K562 (cell line): Measurements from ENCODE around the gene PSG4. TPM values are rescaled to one million over a fixed set of nuclear protein-coding genes. Genes with fewer than 3 reads are reported as not detected.
"Not testable (repeated sequence)": the region's sequence is repeated elsewhere in the genome, so short reads cannot be mapped to it uniquely, and the experiment has no call there.

Experiments used
- ATAC-seq: fragments of 200-7000 bp; cut with Tn5 transposase; 3 replicates; pipeline ENCODE4 v1.9.1; 2020; ENCODE audit warnings: moderate library complexity
- Bru-seq: library from RNA; stranded (reverse); fragments of 400-500 nt; gene quantifications from one replicate; lab custom pipeline; 2021; lab: Mats Ljungman, UMichigan
- BruChase-seq, 2 experiments: library from RNA; stranded (reverse); fragments of 400-500 nt; gene quantifications; one replicate each; lab custom pipeline; 2021; lab: Mats Ljungman, UMichigan
- BruUV-seq: library from RNA; stranded (reverse); fragments of 400-500 nt; replicated peaks from 2 replicates; lab custom pipeline; 2021; lab: Mats Ljungman, UMichigan
- CTCF ChIA-PET: fragments of 300-600 bp; formaldehyde crosslinking; extraction: SDS; loops from one replicate; lab custom pipeline; 2021; ENCODE audit warnings: low intra/inter-chr PET ratio; lab: Yijun Ruan, JAX
- POLR2A ChIA-PET: fragments of 300-600, 350-650 bp; sonication (Branson Sonifier 250); formaldehyde crosslinking; extraction: SDS; loops from one replicate; lab custom pipeline; 2021; ENCODE audit warnings: antibody characterized with exemption, inconsistent platforms; lab: Yijun Ruan, JAX
- DNase-seq, 4 experiments: peaks; one replicate each; pipeline versions ENCODE4 v3.0.0 to v3.0.0-alpha.2; 2011 to 2018; ENCODE audit warnings: low spot score in 3 of 4, mixed read lengths in 3 of 4; ENCODE audit errors: extremely low read depth in 1 of 4
- FAIRE-seq: peaks from 2 replicates; lab custom pipeline; 2011; peaks lifted over from hg19 to GRCh38; lab: Jason Lieb, UNC
- H2AFZ ChIP-seq: 2 replicates; pipeline ENCODE4 v1.6.0; 2011; ENCODE audit warnings: low read depth, low read length, control low read depth, inconsistent platforms
- H3K27ac ChIP-seq: fragments of 200-600 bp; 3 replicates; pipeline ENCODE4 v1.8.0; 2011; ENCODE audit warnings: low read depth, mild to moderate bottlenecking, control low read depth, inconsistent platforms, low read length, moderate library complexity, mixed read lengths; ENCODE audit errors: extremely low read depth
- H3K27me3 ChIP-seq, 2 experiments: fragments of 300-600 bp in 1 of 2; 2 replicates in 1 of 2; 3 replicates in 1 of 2; pipeline versions ENCODE4 v1.6.0 to v1.8.0; 2011; ENCODE audit warnings: inconsistent platforms in 2 of 2, low read length in 2 of 2, mild to moderate bottlenecking in 1 of 2, mixed read lengths in 1 of 2, moderate library complexity in 1 of 2; ENCODE audit not compliant: control insufficient read depth in 2 of 2, insufficient read depth in 2 of 2
- H3K36me3 ChIP-seq: fragments of 300-600 bp; 3 replicates; pipeline ENCODE4 v1.8.0; 2011; ENCODE audit warnings: mild to moderate bottlenecking, low read length, inconsistent platforms; ENCODE audit not compliant: control insufficient read depth, insufficient read depth
- H3K4me1 ChIP-seq, 2 experiments: fragments of 200-600 bp in 1 of 2; replicated peaks in 1 of 2; 2 replicates in 1 of 2; 3 replicates in 1 of 2; pipeline versions ENCODE4 v1.5.1 to v1.8.0; 2011; ENCODE audit warnings: inconsistent platforms in 2 of 2, low read length in 2 of 2, mild to moderate bottlenecking in 1 of 2, mixed read lengths in 1 of 2, moderate library complexity in 1 of 2; ENCODE audit not compliant: control insufficient read depth in 2 of 2, insufficient read depth in 2 of 2
- H3K4me2 ChIP-seq: 2 replicates; pipeline ENCODE4 v1.6.1; 2011; ENCODE audit warnings: low read length, control low read depth, inconsistent platforms, mixed read lengths; ENCODE audit not compliant: insufficient read depth
- H3K4me3 ChIP-seq: fragments of 200-600 bp; sonication (generic), shearing (Covaris generic); 2 replicates; pipeline ENCODE4 v1.5.1; 2016; ENCODE audit warnings: control low read depth, inconsistent platforms
- H3K79me2 ChIP-seq: fragments of 200-600 bp; 3 replicates; pipeline ENCODE4 v1.8.0; 2011; ENCODE audit warnings: low read length, inconsistent platforms; ENCODE audit not compliant: control insufficient read depth, insufficient read depth
- H3K9ac ChIP-seq, 2 experiments: 2 replicates each; pipeline versions ENCODE4 v1.6.0 to v1.6.1; 2011; ENCODE audit warnings: low read depth in 2 of 2, low read length in 2 of 2, control low read depth in 1 of 2, inconsistent platforms in 1 of 2, mild to moderate bottlenecking in 1 of 2, mixed read lengths in 1 of 2; ENCODE audit not compliant: insufficient read depth in 1 of 2
- H3K9me1 ChIP-seq: one replicate; pipeline ENCODE4 v1.6.0; 2011; ENCODE audit warnings: inconsistent platforms, mild to moderate bottlenecking, low read length, moderate library complexity; ENCODE audit not compliant: control insufficient read depth, insufficient read depth
- H3K9me3 ChIP-seq: replicated peaks from 2 replicates; pipeline ENCODE4 v1.5.1; 2011; ENCODE audit warnings: low read depth, low read length, inconsistent platforms; ENCODE audit not compliant: control insufficient read depth, insufficient read depth
- H4K20me1 ChIP-seq: replicated peaks from 2 replicates; pipeline ENCODE4 v1.6.1; 2011; ENCODE audit warnings: low read length, inconsistent platforms, mixed read lengths; ENCODE audit not compliant: control insufficient read depth, insufficient read depth
- WGBS: fragments of 100-300 bp; shearing (Covaris generic); methylation state at CpG from one replicate; pipeline ENCODE4 v1.1.6; 2016; ENCODE audit warnings: low coverage, mixed read lengths; ENCODE audit not compliant: insufficient coverage; ENCODE audit errors: missing lambda C conversion rate; 5-methylcytosine and 5-hydroxymethylcytosine counted together
- in situ Hi-C: fragments of 300-500 bp; cut with MboI; formaldehyde crosslinking; loops from 4 replicates; pipeline ENCODE4 v1.15.0; 2018; ENCODE audit warnings: inconsistent platforms, mixed read lengths
- intact Hi-C: fragments of 100-400 bp; cut with micrococcal nuclease; formaldehyde crosslinking; loops from 2 replicates; pipeline ENCODE4 v1.14.2; 2022
- long read RNA-seq, 3 experiments: library from polyadenylated mRNA in 2 of 3; library from RNA in 1 of 3; unstranded in 2 of 3; stranded (forward) in 1 of 3; transcript quantifications; one replicate each; pipeline ENCODE4 v2.0.0, GENCODE V29; 2019 to 2022
- polyA minus RNA-seq, 3 experiments: library from RNA; depleted of rRNA, polyadenylated mRNA; stranded (reverse); fragments of >200 nt; gene quantifications; 2 replicates each; pipeline ENCODE4 v1.2.3, GENCODE V29; 2011
- polyA plus RNA-seq, 8 experiments: library from polyadenylated mRNA; depleted of rRNA in 4 of 8; stranded (reverse) in 5 of 8; unstranded in 3 of 8; fragments of >200 nt; fragmentation: Nextera tagmentation in 2 of 8; fragmentation: Illumina TruSeq in 1 of 8; extraction: Ambion mirVana in 2 of 8; extraction: Trizol in 1 of 8; gene quantifications; 2 replicates each; pipeline versions ENCODE4 v1.2.1 to v1.2.3, GENCODE V29; 2011 to 2014; ENCODE audit warnings: inconsistent platforms in 1 of 8, missing spikeins in 1 of 8
- total RNA-seq, 7 experiments: library from RNA; depleted of rRNA in 6 of 7; stranded (reverse); fragments of >200 nt in 6 of 7; fragmentation: Illumina TruSeq in 2 of 7; extraction: Trizol in 2 of 7; gene quantifications; 2 replicates each; pipeline versions ENCODE4 v1.2.1 to v1.2.3, GENCODE V29; 2011 to 2021; ENCODE audit warnings: low replicate concordance in 1 of 7

PSG4 gene
- not detected in 2 replicates for total RNA-seq (2011; cell fraction: chromatin; rRNA removed; ENCODE audit: low replicate concordance)
- not detected in 2 replicates for total RNA-seq (2011; cell fraction: nucleolus; rRNA removed)
- not detected in 2 replicates for total RNA-seq (2011; cell fraction: nucleoplasm; rRNA removed)
- total RNA-seq (2014; rRNA removed), result not detected in 2 replicates
- total RNA-seq (2014; rRNA removed; fragmentation: Illumina TruSeq; extraction: Trizol), result not detected in 2 replicates
- total RNA-seq (2015; rRNA removed; fragmentation: Illumina TruSeq; extraction: Trizol), result not detected in 2 replicates
- total RNA-seq (2021), result not detected in 2 replicates
- not detected in 2 replicates for polyA plus RNA-seq (2011; rRNA removed)
- not detected in 2 replicates for polyA plus RNA-seq (2011; cell fraction: cytosol; rRNA removed)
- polyA plus RNA-seq (2011; cell fraction: nucleus; rRNA removed), result not detected in 2 replicates
- polyA plus RNA-seq (2012), result 0.25 TPM in 1 of 2 replicates, not detected in the other
- polyA plus RNA-seq (2014; fragmentation: Illumina TruSeq; extraction: Trizol), result not detected in 2 replicates
- not detected for polyA plus RNA-seq (2014; fragmentation: Nextera tagmentation; extraction: Ambion mirVana)
- polyA plus RNA-seq (2014; rRNA removed), result 0.03 TPM in 1 of 2 replicates, not detected in the other
- not detected in 2 replicates for polyA minus RNA-seq (2011; rRNA and poly(A)+ RNA removed)
- polyA minus RNA-seq (2011; cell fraction: cytosol; rRNA and poly(A)+ RNA removed), result not detected in 2 replicates
- not detected in 2 replicates for polyA minus RNA-seq (2011; cell fraction: nucleus; rRNA and poly(A)+ RNA removed)
- Bru-seq, nascent RNA, result not detected
- BruChase-seq, experiment 1, labeled RNA remaining after a 2-hour chase, result not detected
- BruChase-seq, experiment 2, labeled RNA remaining after a 6-hour chase, result not detected
- long read RNA-seq, experiment 1, result 0 reads
- long read RNA-seq, experiment 2, result 0 reads
- long read RNA-seq, experiment 3, result 0 reads

GRCh38 chr19:43205471-43206105 is at the start of gene PSG4:
Gene PSG4 (minus strand): TSS chr19:43205638. CDS start chr19:43205536, 102 bp downstream.
- POLR2A ChIA-PET, H3K27ac ChIP-seq, H3K9ac ChIP-seq, CTCF ChIA-PET, BruUV-seq, in situ Hi-C loops, H3K4me3 ChIP-seq, ATAC-seq, H3K36me3 ChIP-seq, H3K4me1 ChIP-seq, H3K79me2 ChIP-seq, DNase-seq, H3K9me1 ChIP-seq, FAIRE-seq, H2AFZ ChIP-seq, H3K9me3 ChIP-seq, H3K27me3 ChIP-seq, H4K20me1 ChIP-seq, H3K4me2 ChIP-seq, intact Hi-C loops: not testable (repeated sequence)
- 0% methylated on average over 4 of the region's 9 CpGs for WGBS

GRCh38 chr19:43251428-43251827 is 46.0 kb upstream of the PSG4 start:
- H2AFZ ChIP-seq, H3K9me3 ChIP-seq, H3K79me2 ChIP-seq, ATAC-seq, H3K27ac ChIP-seq, FAIRE-seq, H3K9ac ChIP-seq, H3K36me3 ChIP-seq, BruUV-seq, H3K27me3 ChIP-seq, H3K9me1 ChIP-seq, intact Hi-C loops, DNase-seq, H4K20me1 ChIP-seq, H3K4me2 ChIP-seq, H3K4me3 ChIP-seq, in situ Hi-C loops, POLR2A ChIA-PET, H3K4me1 ChIP-seq, CTCF ChIA-PET: not testable (repeated sequence)
- 0% methylated on average over 1 of the region's 1 CpG for WGBS

- H3K4me3 ChIP-seq, H3K79me2 ChIP-seq, H3K9ac ChIP-seq, CTCF ChIA-PET, DNase-seq, H3K9me1 ChIP-seq, BruUV-seq, intact Hi-C loops, POLR2A ChIA-PET, H3K27me3 ChIP-seq, H3K36me3 ChIP-seq, H3K9me3 ChIP-seq, H3K4me2 ChIP-seq, FAIRE-seq, H2AFZ ChIP-seq, ATAC-seq, H4K20me1 ChIP-seq, H3K4me1 ChIP-seq, H3K27ac ChIP-seq, in situ Hi-C loops: not testable (repeated sequence)
- WGBS, result 0% methylated on average over 2 of the region's 5 CpGs
Measured at GRCh38 chr19:43250296-43250695, 44.9 kb upstream of the PSG4 start.
